Measurements from ENCODE around the gene TNRC6A. TPM values are rescaled to one million over a fixed set of nuclear protein-coding genes. Genes with fewer than 3 reads are reported as not detected.
"Not testable (repeated sequence)": the region's sequence is repeated elsewhere in the genome, so short reads cannot be mapped to it uniquely, and the experiment has no call there.

Gene TNRC6A
- total RNA-seq, 1 experiment from 2014 or later: 84.8 TPM

- Histone ChIP-seq H3F3A (ENCODE audit: insufficient read depth, low read depth) (peaks cover 28% of the 10 kb centered on the region), H2AFZ (no peak overlapping the region), H4K20me1 (ENCODE audit: insufficient read depth) (no peaks in the 10 kb centered on the region), H3K27ac (peak overlapping the region; percentile 80), H3K79me2 (ENCODE audit: low read depth) (no peaks in the 10 kb centered on the region), H3K9me2 (ENCODE audit: insufficient read depth) (no peaks in the 10 kb centered on the region), H3K27me3 (ENCODE audit: insufficient read depth, low read depth) (no peaks in the 10 kb centered on the region), H3K4me2 (peak overlapping the region; percentile 43), H3K4me1 (replicated peaks; ENCODE audit: insufficient read depth) (peaks cover 34% of the 10 kb centered on the region), H3K4me3 (no peak overlapping the region), H3K36me3 (ENCODE audit: low read depth) (no peaks in the 10 kb centered on the region), H3K9me3 (ENCODE audit: insufficient read depth, low read depth) (no peaks in the 10 kb centered on the region)
- no peak for TF ChIP-seq EZH2 (IDR thresholded peaks at IDR 0.05; ENCODE audit: low read depth)
- no peak for TF ChIP-seq CTCF (conservative IDR thresholded peaks at IDR 0.05)
- intact Hi-C loops (cut with micrococcal nuclease; ENCODE audit: unreplicated experiment): loop anchor here (1.0 to 10.0 kb wide), 3 partner anchors 140 to 267 kb away; partner anchors contain the start of gene LCMT1
- CTCF ChIA-PET: interaction anchor here (0.6 kb wide), 1 partner anchor 62 kb away, joined by 5 read pairs; no protein-coding TSS in a partner anchor
- DNase-seq: peak; percentile 86 to 92
- POLR2A ChIA-PET (ENCODE audit: unreplicated experiment): no interaction called here
- TSS peak; percentile 82 for BruUV-seq (replicated peaks)
These were observed 114.9 kb downstream of the TNRC6A start for GRCh38 chr16:24844101-24845030.

GRCh38 chr16:24845031-24845365 lies 115.5 kb downstream of the TNRC6A start:
- Histone ChIP-seq H3F3A (ENCODE audit: insufficient read depth, low read depth) (peaks cover 28% of the 10 kb centered on the region), H3K27ac (peak overlapping the region; percentile 80), H3K4me1 (replicated peaks; ENCODE audit: insufficient read depth) (peaks cover 33% of the 10 kb centered on the region), H3K4me2 (peak overlapping the region; percentile 43; the same call in 1 of the 2 replicates)
- H3K36me3 ChIP-seq (ENCODE audit: low read depth); H3K79me2 ChIP-seq (ENCODE audit: low read depth); H3K27me3 ChIP-seq (ENCODE audit: insufficient read depth, low read depth); H3K9me3 ChIP-seq (ENCODE audit: insufficient read depth, low read depth); H4K20me1 ChIP-seq (ENCODE audit: insufficient read depth); H3K9me2 ChIP-seq (ENCODE audit: insufficient read depth); POLR2A ChIA-PET (ENCODE audit: unreplicated experiment); H2AFZ ChIP-seq; H3K4me3 ChIP-seq: not testable (repeated sequence)
- intact Hi-C loops (cut with micrococcal nuclease; ENCODE audit: unreplicated experiment): loop anchor here (2.0 to 10.0 kb wide), 2 partner anchors 140 to 204 kb away; no protein-coding TSS in a partner anchor
- peak in 1 of 2 experiments; percentile 51 for DNase-seq
- TSS peak; percentile 27 for BruUV-seq (replicated peaks)
- CTCF ChIA-PET: interaction anchor here (0.5 kb wide), 1 partner anchor 31 kb away, joined by 10 read pairs; no protein-coding TSS in a partner anchor

GRCh38 chr16:24845726-24846547 lies 116.5 kb downstream of the TNRC6A start, which contains the start of gene SLC5A11:
SLC5A11 (plus strand) TSS chr16:24845963; CDS start chr16:24858644, 12,681 bp downstream.
- ChIA-PET CTCF (interaction anchor here (0.5 to 1.3 kb wide), 3 partner anchors 11 to 30 kb away, joined by 3 to 10 read pairs (median 3); no protein-coding TSS in a partner anchor), POLR2A (ENCODE audit: unreplicated experiment) (interaction anchor here (0.6 kb wide), 1 partner anchor 448 kb away, joined by 4 read pairs; no protein-coding TSS in a partner anchor)
- Histone ChIP-seq H3K4me2 (peak within 1 kb of the TSS; percentile 43), H3K9me3 (ENCODE audit: insufficient read depth, low read depth) (no peaks in the 10 kb centered on the region), H4K20me1 (ENCODE audit: insufficient read depth) (no peaks in the 10 kb centered on the region), H3F3A (ENCODE audit: insufficient read depth, low read depth) (peaks cover 28% of the 10 kb centered on the region), H3K36me3 (ENCODE audit: low read depth) (no peaks in the 10 kb centered on the region), H3K27me3 (ENCODE audit: insufficient read depth, low read depth) (no peaks in the 10 kb centered on the region), H3K4me3 (no peak within 1 kb of the TSS), H3K79me2 (ENCODE audit: low read depth) (no peaks in the 10 kb centered on the region), H3K27ac (peak within 1 kb of the TSS; percentile 80), H3K9me2 (ENCODE audit: insufficient read depth) (no peaks in the 10 kb centered on the region), H2AFZ (no peak within 1 kb of the TSS), H3K4me1 (replicated peaks; ENCODE audit: insufficient read depth) (peaks cover 37% of the 10 kb centered on the region)
- intact Hi-C loops (cut with micrococcal nuclease; ENCODE audit: unreplicated experiment): loop anchor here (2.0 to 10.0 kb wide), 2 partner anchors 139 to 203 kb away; no protein-coding TSS in a partner anchor
- TF ChIP-seq EZH2 (IDR thresholded peaks at IDR 0.05; ENCODE audit: low read depth) (no peak), CTCF (conservative IDR thresholded peaks at IDR 0.05) (no peak)
- no peak for DNase-seq
- no TSS peak for BruUV-seq (replicated peaks)
